SH-SY5Y (cell line): ENCODE results near the gene TK1.

Experiments
- GATA2 ChIP-seq: IDR thresholded peaks from 2 replicates; pipeline ENCODE4 v1.6.1; 2011; ENCODE audit warnings: mild to moderate bottlenecking, low read depth, low read length
- GATA3 ChIP-seq: IDR thresholded peaks from 2 replicates; pipeline ENCODE4 v1.6.1; 2011; ENCODE audit warnings: low read depth, mild to moderate bottlenecking, low read length, moderate library complexity

DNA sequence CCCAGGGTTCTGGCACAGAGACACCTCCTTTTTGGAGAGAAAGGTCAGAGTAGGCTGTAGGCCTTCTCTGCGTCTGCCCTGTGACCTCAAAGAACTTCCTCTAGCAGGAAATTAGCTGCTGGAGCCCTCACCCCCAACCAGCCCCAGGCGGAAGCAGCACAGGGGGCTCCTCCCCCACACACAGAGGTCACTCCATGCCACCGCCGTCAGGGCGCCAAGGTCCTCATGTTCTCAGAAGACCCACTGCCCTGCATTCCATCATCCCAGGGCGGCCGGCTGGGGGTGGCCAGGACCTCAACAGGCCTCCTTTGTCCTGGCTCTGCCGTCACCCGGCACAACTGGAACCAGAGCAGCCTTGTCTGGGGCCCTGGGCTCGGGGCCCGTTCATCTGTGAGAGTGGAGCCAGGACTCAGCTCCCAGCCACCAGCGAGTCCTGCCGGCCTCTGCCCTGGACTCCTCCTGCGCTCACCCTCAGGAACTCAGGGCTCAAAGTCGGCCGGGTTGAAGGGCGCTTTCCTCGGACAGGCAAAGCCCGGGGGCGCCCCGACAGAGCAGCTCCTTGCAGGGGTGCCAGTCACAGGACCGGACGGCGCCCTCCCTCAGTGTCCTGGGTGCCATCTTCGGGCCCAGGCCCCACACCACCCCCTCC lies 59.5 kb downstream of the TK1 start:
- TF ChIP-seq GATA2 (no peak), GATA3 (no peak)
